GM12801 (cell line): ENCODE data around the gene ZNF407.

ENCODE experiments used
- TF ChIP-seq, protein P1 (sequence below): IDR thresholded peaks from one replicate; pipeline ENCODE4 v1.5.1; 2011; ENCODE audit warnings: control low read depth; ENCODE audit not compliant: insufficient read length; ENCODE audit errors: extremely low read depth

ZNF407 gene

DNA sequence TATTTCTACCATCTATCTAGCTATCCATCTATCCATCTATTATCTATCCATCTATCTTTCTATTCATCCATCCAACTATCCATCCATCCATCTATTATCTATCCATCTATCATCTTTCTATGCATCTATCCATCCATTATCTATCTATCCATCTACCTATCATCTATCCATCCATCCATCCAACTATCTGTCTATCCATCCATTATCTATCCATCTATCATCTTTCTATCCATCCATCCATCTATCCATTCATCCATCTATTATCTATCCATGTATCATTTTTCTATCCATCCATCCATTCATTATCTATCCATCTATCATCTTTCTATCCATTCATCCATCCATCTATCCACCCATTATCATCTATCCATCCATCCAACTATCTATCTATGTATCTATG, 24.6 kb upstream of the ZNF407 start:
- TF ChIP-seq, protein P1, sequence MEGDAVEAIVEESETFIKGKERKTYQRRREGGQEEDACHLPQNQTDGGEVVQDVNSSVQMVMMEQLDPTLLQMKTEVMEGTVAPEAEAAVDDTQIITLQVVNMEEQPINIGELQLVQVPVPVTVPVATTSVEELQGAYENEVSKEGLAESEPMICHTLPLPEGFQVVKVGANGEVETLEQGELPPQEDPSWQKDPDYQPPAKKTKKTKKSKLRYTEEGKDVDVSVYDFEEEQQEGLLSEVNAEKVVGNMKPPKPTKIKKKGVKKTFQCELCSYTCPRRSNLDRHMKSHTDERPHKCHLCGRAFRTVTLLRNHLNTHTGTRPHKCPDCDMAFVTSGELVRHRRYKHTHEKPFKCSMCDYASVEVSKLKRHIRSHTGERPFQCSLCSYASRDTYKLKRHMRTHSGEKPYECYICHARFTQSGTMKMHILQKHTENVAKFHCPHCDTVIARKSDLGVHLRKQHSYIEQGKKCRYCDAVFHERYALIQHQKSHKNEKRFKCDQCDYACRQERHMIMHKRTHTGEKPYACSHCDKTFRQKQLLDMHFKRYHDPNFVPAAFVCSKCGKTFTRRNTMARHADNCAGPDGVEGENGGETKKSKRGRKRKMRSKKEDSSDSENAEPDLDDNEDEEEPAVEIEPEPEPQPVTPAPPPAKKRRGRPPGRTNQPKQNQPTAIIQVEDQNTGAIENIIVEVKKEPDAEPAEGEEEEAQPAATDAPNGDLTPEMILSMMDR, result no peak

GRCh38 chr18:74574916-74575315, 22.8 kb upstream of the ZNF407 start:
- TF ChIP-seq, protein P1, result no peak

DNA sequence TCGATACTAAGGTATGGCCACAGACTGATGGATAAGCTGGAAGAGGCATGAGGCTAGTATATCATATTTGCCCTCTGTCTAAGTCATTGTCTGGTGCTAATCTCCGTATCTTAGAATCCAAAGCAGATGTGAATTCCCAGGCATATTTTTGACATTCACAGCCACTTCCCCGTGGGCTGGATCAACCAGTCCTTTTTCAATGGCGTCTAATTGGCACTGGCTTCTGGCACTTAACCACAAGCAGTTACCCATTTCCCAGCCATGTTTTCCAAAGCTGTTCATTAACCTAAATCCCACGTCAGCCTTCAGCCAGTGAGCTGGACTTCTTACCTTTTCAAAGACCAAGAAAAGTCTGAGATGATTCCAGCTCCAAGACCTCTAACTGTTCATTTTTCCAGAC, 20.7 kb upstream of the ZNF407 start:
- TF ChIP-seq, protein P1, result no peak

GRCh38 chr18:74579496-74580065, 18.1 kb upstream of the ZNF407 start:
- TF ChIP-seq, protein P1, result no peak

DNA sequence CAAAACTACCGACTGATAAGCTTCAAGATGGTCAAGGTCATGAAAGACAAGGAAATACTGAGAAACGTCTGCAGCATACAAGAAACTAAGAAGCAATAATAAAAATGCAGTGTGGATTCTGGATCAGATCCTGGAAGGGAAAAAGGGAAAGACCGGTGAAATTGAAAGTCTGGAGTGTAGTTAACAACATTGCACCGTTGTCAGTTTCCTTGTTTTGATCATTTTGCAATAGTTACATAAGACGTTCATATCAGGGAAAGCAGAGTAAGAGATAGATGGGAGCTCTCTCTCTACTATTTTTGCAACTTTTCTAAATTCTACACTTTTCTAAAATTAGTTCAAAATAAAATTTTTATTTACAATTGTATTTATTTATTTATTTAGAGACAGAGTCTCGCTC, 15.0 kb upstream of the ZNF407 start:
- TF ChIP-seq, protein P1, result no peak

DNA sequence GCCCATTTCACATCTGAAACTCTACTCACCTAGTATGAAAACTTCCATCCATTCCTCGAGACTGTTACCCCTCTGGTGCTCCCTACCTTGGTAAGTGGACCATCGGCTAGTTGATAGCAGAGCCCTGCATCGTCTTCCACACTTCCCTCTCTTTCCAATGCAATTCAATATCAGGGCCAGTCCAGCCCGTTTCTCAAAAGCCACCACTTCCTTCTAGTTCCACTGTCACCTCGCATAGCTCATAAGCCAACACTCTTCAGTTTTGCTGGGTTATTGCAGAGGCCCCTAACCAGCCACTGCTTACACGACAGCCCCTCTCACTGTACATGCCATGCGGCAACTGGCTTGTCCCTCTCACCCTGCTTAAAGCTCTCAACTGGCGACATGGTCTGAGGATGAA, 10.2 kb upstream of the ZNF407 start:
- TF ChIP-seq, protein P1, result no peak

DNA sequence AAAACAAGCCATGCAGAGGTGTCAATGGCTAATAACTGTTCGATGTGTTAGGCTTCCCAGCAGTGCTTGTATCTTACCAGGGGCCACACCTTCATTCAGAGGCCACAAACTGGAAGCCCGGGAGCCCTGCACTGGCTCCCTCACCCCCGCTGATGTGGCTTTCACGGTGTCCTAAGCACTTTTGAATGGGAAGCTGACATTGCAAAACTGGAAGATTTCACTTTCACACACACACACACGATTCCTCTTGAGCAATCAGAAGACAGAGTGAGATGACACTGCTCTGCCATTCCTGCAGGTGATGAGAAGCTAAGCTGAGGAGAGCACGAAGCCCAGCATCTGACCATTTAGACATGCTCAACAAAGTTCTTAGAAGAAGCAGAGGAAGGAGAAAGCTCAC, 8.6 kb upstream of the ZNF407 start:
- TF ChIP-seq, protein P1, result no peak
